Panc1 (cell line): ENCODE data around the gene PIWIL4. TPM values are rescaled to one million over a fixed set of nuclear protein-coding genes. Genes with fewer than 3 reads are reported as not detected.
"Not testable (repeated sequence)": the region's sequence is repeated elsewhere in the genome, so short reads cannot be mapped to it uniquely, and the experiment has no call there.

ENCODE experiments used
- ATAC-seq: fragments of 200-7000 bp; cut with Tn5 transposase; 2 replicates; pipeline ENCODE4 v1.9.1; 2020; ENCODE audit warnings: mild to moderate bottlenecking, moderate library complexity
- BruUV-seq: library from RNA; stranded (reverse); fragments of 400-500 nt; replicated peaks from 2 replicates; lab custom pipeline; 2021; lab: Mats Ljungman, UMichigan
- CTCF ChIA-PET: fragments of 300-600 bp; sonication (Branson Sonifier 250); formaldehyde crosslinking; loops from one replicate; lab custom pipeline; 2022; ENCODE audit warnings: antibody characterized with exemption; lab: Charles Lee
- POLR2A ChIA-PET: fragments of 300-600 bp; sonication (Branson Sonifier 250); formaldehyde crosslinking; loops from one replicate; lab custom pipeline; 2022; ENCODE audit warnings: antibody characterized with exemption; lab: Charles Lee
- DNase-seq: peaks from one replicate; pipeline ENCODE4 v3.0.0-alpha.2; 2010; ENCODE audit warnings: low read depth, low spot score
- H3K27ac ChIP-seq: 2 replicates; pipeline ENCODE4 v1.5.1; 2011; ENCODE audit warnings: mild to moderate bottlenecking, low read length, inconsistent platforms
- H3K27me3 ChIP-seq: fragments of 200-500 bp; sonication (Bioruptor generic); 2 replicates; pipeline ENCODE4 v1.6.0; 2014; ENCODE audit warnings: low read length, inconsistent platforms; ENCODE audit not compliant: control insufficient read depth, insufficient read depth
- H3K36me3 ChIP-seq: fragments of 200-500 bp; sonication (Bioruptor generic); 2 replicates; pipeline ENCODE4 v1.5.1; 2014; ENCODE audit warnings: inconsistent platforms, mild to moderate bottlenecking, low read length, moderate library complexity; ENCODE audit not compliant: control insufficient read depth, insufficient read depth
- H3K4me1 ChIP-seq: 2 replicates; pipeline ENCODE4 v1.5.1; 2011; ENCODE audit warnings: inconsistent platforms, mild to moderate bottlenecking, low read length, moderate library complexity; ENCODE audit not compliant: control insufficient read depth, insufficient read depth
- H3K4me3 ChIP-seq, 2 experiments: 2 replicates each; pipeline ENCODE4 v1.5.1; 2011 to 2012; ENCODE audit warnings: low read depth in 2 of 2, low read length in 2 of 2, mild to moderate bottlenecking in 2 of 2, inconsistent platforms in 1 of 2, moderate library complexity in 1 of 2
- H3K9me3 ChIP-seq: fragments of 200-500 bp; sonication (Bioruptor generic); 2 replicates; pipeline ENCODE4 v1.5.1; 2014; ENCODE audit warnings: low read depth, mild to moderate bottlenecking, inconsistent platforms, low read length, moderate library complexity; ENCODE audit not compliant: control insufficient read depth, insufficient read depth
- POLR2AphosphoS5 ChIP-seq: IDR thresholded peaks from 2 replicates; pipeline ENCODE4 v1.6.1; 2012; ENCODE audit warnings: mild to moderate bottlenecking, low read depth, low read length, moderate library complexity
- SIN3A ChIP-seq: IDR thresholded peaks from 2 replicates; pipeline ENCODE4 v1.6.1; 2012; ENCODE audit warnings: low read depth, mild to moderate bottlenecking, low read length, moderate library complexity, borderline replicate concordance; ENCODE audit not compliant: insufficient read depth
- TCF7L2 ChIP-seq: IDR thresholded peaks from 2 replicates; pipeline ENCODE4 v1.6.1; 2011; ENCODE audit warnings: mild to moderate bottlenecking, low read depth, low read length, inconsistent platforms
- in situ Hi-C: cut with HindIII; loops from 2 replicates; pipeline ENCODE4 v1.10.0; 2016; ENCODE audit warnings: low sequenced_read_pairs, low pct_unique_long_range_greater_than_20kb
- intact Hi-C: fragments of 100-400 bp; cut with micrococcal nuclease; formaldehyde crosslinking; loops from one replicate; pipeline ENCODE4 v1.10.0; 2022; ENCODE audit not compliant: unreplicated experiment
- total RNA-seq: library from RNA; stranded (reverse); gene quantifications from one replicate; pipeline ENCODE4 v1.2.1, GENCODE V29; 2021; ENCODE audit not compliant: unreplicated experiment
- TF ChIP-seq, protein P1 (sequence below): fragments of 450-650 bp; IDR thresholded peaks from 2 replicates; pipeline ENCODE4 v1.5.1; 2017; ENCODE audit warnings: mild to moderate bottlenecking
- TF ChIP-seq, protein P2 (sequence below), 2 experiments: IDR thresholded peaks; 2 replicates each; pipeline ENCODE4 v1.6.1; 2011 to 2012; ENCODE audit warnings: low read depth in 2 of 2, control low read depth in 1 of 2, low read length in 1 of 2, mild to moderate bottlenecking in 1 of 2, moderate library complexity in 1 of 2; ENCODE audit not compliant: insufficient read depth in 1 of 2

The PIWIL4 gene
- total RNA-seq, 1 experiment from 2014 or later: 2.1 TPM

DNA sequence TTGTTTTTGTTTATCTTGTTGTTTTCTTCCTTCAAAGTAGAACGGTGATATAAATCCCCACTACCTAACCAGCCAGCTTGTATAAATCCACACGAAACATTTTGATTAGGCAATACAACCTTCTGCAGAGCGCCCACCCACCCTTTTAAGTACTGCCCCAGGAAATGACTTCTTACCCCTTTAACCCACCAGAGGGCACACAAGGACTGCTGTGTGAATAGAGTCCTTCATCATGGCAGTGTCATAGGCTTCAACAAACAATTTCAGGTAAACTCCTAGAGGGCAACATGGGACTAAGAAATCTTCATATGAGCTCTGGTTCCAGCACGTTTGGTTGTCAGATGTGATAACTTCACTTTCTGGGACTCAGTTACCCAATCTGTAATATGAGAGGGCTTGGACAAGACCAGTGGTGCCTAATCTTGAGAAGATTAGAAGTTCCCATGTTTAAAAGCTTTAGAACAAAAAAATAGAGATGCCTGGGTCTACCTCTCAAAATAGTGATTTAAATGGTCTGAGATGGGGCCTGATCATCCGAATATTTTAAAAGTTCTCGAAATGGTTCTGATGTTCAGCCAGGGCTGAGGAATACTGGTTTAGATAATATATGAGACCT is 56.1 kb downstream of the PIWIL4 start:
- Histone ChIP-seq H3K27ac (peak overlapping the region; percentile 3; the same call in 1 of the 2 replicates), H3K9me3 (peaks cover 6% of the 10 kb centered on the region; the same call in 1 of the 2 replicates), H3K4me3 (no peak overlapping the region), H3K27me3 (no peaks in the 10 kb centered on the region), H3K36me3 (no peaks in the 10 kb centered on the region), H3K4me1 (no peaks in the 10 kb centered on the region)
- in situ Hi-C loops (no loop called here), intact Hi-C loops (loop anchor here (1.0 to 10.0 kb wide), 5 partner anchors 119 to 522 kb away; partner anchors contain the start of gene AMOTL1)
- DNase-seq (peak; percentile 78), ATAC-seq (peak; percentile 94)
- ChIA-PET CTCF (interaction anchor here (0.6 to 1.3 kb wide), 6 partner anchors 145 to 318 kb away, joined by 3 to 11 read pairs (median 6); partner anchors contain the start of gene AMOTL1), POLR2A (no interaction called here)
- no TSS peak for BruUV-seq
- TF ChIP-seq TCF7L2: no peak
- TF ChIP-seq, protein P1, sequence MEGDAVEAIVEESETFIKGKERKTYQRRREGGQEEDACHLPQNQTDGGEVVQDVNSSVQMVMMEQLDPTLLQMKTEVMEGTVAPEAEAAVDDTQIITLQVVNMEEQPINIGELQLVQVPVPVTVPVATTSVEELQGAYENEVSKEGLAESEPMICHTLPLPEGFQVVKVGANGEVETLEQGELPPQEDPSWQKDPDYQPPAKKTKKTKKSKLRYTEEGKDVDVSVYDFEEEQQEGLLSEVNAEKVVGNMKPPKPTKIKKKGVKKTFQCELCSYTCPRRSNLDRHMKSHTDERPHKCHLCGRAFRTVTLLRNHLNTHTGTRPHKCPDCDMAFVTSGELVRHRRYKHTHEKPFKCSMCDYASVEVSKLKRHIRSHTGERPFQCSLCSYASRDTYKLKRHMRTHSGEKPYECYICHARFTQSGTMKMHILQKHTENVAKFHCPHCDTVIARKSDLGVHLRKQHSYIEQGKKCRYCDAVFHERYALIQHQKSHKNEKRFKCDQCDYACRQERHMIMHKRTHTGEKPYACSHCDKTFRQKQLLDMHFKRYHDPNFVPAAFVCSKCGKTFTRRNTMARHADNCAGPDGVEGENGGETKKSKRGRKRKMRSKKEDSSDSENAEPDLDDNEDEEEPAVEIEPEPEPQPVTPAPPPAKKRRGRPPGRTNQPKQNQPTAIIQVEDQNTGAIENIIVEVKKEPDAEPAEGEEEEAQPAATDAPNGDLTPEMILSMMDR: peak; percentile 87

DNA sequence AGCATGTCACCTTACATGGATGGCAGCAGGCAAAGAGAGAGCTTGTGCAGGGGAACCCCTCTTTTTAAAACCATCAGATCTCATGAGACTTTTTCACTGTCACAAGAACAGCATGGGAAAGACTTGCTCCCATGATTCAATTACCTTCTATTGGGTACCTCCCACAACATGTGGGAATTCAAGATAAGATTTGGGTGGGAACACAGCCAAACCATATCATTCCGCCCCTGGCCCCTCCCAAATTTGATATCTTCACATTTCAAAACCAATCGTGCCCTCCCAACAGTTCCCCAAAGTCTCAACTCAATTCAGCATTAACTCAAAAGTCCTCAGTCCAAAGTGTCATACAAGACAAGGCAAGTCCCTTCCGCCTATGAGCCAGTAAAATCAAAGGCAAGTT is 58.3 kb downstream of the PIWIL4 start:
- H3K36me3 ChIP-seq, H3K4me3 ChIP-seq, POLR2A ChIA-PET, BruUV-seq, ATAC-seq, H3K9me3 ChIP-seq, DNase-seq, in situ Hi-C loops, H3K27me3 ChIP-seq, CTCF ChIA-PET, H3K27ac ChIP-seq, H3K4me1 ChIP-seq: not testable (repeated sequence)
- intact Hi-C loops: loop anchor here (10.0 kb wide), 1 partner anchor 519 kb away; no protein-coding TSS in a partner anchor

DNA sequence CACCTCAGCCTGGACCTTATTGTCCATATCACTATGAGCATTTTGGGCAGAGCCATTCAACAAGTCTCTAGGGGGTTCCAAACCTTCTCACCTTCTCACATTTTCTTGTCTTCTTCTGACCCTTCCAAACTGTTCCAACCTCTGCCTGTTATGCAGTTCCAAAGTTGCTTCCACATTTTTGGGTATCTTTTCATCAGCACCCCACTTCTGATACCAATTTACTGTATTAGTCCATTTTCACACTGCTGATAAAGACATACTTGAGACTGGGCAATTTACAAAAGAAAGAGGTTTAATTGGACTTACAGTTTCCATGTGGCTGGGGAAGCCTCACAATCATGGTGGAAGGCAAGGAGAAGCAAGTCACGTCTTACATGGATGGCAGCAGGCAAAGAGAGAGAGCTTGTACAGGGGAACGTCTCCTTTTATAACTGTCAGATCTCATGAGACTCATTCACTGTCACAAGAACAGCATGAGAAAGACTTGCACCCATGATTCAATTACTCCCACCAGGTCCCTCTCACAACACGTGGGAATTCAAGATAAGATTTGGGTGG is 59.9 kb downstream of the PIWIL4 start:
- in situ Hi-C loops, H3K27ac ChIP-seq, H3K9me3 ChIP-seq, H3K36me3 ChIP-seq, DNase-seq, H3K4me1 ChIP-seq, H3K27me3 ChIP-seq, CTCF ChIA-PET, BruUV-seq, ATAC-seq, H3K4me3 ChIP-seq: not testable (repeated sequence)
- POLR2A ChIA-PET: interaction anchor here (0.6 kb wide), 1 partner anchor 109 kb away, joined by 3 read pairs; no protein-coding TSS in a partner anchor
- intact Hi-C loops: loop anchor here (10.0 kb wide), 1 partner anchor 518 kb away; no protein-coding TSS in a partner anchor

DNA sequence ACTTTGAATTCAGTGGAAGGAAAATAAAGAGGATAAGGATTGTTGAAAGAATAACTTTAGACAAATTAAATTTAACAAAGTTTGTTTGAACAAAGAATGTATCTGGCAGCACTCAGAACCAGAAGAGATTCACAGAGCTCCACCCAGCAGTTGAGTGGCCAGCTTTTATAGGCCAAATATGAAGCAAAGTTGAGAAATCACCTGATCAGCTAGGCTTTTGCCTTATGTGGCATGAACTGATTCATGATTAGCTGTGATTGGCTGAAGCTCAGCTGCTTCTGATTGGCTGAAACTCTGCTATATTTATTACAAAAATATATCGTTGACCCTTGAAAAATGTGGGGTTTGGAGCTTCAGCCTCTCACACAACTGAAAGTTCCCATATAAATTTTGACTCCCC is 62.6 kb downstream of the PIWIL4 start:
- Histone ChIP-seq H3K4me3 (no peak overlapping the region), H3K27me3 (peaks cover 2% of the 10 kb centered on the region; the same call in 1 of the 2 replicates), H3K36me3 (no peaks in the 10 kb centered on the region), H3K27ac (no peak overlapping the region), H3K4me1 (no peaks in the 10 kb centered on the region), H3K9me3 (peaks cover 6% of the 10 kb centered on the region; the same call in 1 of the 2 replicates)
- ATAC-seq: no peak
- in situ Hi-C loops: no loop called here
- POLR2A ChIA-PET: no interaction called here
- TF ChIP-seq, protein P1: no peak
- TF ChIP-seq, protein P2, sequence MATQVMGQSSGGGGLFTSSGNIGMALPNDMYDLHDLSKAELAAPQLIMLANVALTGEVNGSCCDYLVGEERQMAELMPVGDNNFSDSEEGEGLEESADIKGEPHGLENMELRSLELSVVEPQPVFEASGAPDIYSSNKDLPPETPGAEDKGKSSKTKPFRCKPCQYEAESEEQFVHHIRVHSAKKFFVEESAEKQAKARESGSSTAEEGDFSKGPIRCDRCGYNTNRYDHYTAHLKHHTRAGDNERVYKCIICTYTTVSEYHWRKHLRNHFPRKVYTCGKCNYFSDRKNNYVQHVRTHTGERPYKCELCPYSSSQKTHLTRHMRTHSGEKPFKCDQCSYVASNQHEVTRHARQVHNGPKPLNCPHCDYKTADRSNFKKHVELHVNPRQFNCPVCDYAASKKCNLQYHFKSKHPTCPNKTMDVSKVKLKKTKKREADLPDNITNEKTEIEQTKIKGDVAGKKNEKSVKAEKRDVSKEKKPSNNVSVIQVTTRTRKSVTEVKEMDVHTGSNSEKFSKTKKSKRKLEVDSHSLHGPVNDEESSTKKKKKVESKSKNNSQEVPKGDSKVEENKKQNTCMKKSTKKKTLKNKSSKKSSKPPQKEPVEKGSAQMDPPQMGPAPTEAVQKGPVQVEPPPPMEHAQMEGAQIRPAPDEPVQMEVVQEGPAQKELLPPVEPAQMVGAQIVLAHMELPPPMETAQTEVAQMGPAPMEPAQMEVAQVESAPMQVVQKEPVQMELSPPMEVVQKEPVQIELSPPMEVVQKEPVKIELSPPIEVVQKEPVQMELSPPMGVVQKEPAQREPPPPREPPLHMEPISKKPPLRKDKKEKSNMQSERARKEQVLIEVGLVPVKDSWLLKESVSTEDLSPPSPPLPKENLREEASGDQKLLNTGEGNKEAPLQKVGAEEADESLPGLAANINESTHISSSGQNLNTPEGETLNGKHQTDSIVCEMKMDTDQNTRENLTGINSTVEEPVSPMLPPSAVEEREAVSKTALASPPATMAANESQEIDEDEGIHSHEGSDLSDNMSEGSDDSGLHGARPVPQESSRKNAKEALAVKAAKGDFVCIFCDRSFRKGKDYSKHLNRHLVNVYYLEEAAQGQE (IDR thresholded peaks at IDR 0.05; ENCODE audit: insufficient read depth in 1 of 2, low read depth in 2 of 2, low read length in 1 of 2): no peak
- no peak for TF ChIP-seq TCF7L2
- TF ChIP-seq POLR2AphosphoS5: no peak
- TF ChIP-seq SIN3A: no peak
- intact Hi-C loops: loop anchor here (10.0 kb wide), 1 partner anchor 515 kb away; no protein-coding TSS in a partner anchor
- CTCF ChIA-PET: no interaction called here
- no TSS peak for BruUV-seq
- DNase-seq: no peak
